ENCODE results near the gene FBN2. TPM values are rescaled to one million over a fixed set of nuclear protein-coding genes. Genes with fewer than 3 reads are reported as not detected.

Gene FBN2
- total and polyA plus RNA-seq, 2 donors (not counting 1 experiment from before 2014, with no cell fraction given), result 43.1 to 80.1 TPM

DNA sequence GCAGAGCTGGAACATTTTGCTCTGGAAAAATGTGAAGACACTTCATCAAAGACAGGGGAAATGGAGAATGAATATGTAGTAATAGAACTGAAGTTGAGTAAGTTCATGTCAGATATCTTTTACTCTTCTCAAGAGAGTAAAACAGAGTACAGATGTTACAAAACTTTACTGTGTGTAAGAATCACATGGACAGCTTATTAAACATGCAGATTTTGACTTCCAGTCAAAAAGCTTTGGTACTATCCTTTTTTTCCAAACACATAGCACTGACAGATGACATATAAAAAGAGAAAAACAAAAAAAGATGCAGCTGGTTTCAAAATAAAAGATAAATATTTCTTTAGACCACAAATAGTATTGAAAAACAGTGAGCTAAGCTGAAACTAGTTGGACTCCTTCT, 115.4 kb downstream of the FBN2 start:
- no peak overlapping the region for H3K4me2 ChIP-seq (ENCODE audit: extremely low read depth, insufficient read depth, low read length)
- H3K4me3 ChIP-seq (replicated peaks in 1 of 4; ENCODE audit: control extremely low read depth in 1 of 4, insufficient read depth in 1 of 4, low read depth in 3 of 4, low read length in 4 of 4), result no peak overlapping the region
- no peaks in the 10 kb centered on the region for H3K9me3 ChIP-seq (ENCODE audit: control insufficient read depth, insufficient read depth, low read depth, low read length)
- no peak overlapping the region for H3K27ac ChIP-seq (ENCODE audit: insufficient read depth, low read length)
- no peak overlapping the region for H3K9ac ChIP-seq (ENCODE audit: insufficient read depth, low read length)
- H4K20me1 ChIP-seq (ENCODE audit: control insufficient read depth, extremely low read depth, insufficient read depth, low read length), result no peaks in the 10 kb centered on the region
- H2AFZ ChIP-seq (ENCODE audit: low read length), result no peak overlapping the region
- H3K36me3 ChIP-seq (ENCODE audit: control insufficient read depth, insufficient read depth, low read length), result no peaks in the 10 kb centered on the region
- no peaks in the 10 kb centered on the region for H3K27me3 ChIP-seq (ENCODE audit: control insufficient read depth, insufficient read depth, low read length)
- DNase-seq (ENCODE audit: low read depth in 2 of 2), result no peak
- no peaks in the 10 kb centered on the region for H3K79me2 ChIP-seq (ENCODE audit: control insufficient read depth, insufficient read depth, low read length)
- TF ChIP-seq, protein P1, sequence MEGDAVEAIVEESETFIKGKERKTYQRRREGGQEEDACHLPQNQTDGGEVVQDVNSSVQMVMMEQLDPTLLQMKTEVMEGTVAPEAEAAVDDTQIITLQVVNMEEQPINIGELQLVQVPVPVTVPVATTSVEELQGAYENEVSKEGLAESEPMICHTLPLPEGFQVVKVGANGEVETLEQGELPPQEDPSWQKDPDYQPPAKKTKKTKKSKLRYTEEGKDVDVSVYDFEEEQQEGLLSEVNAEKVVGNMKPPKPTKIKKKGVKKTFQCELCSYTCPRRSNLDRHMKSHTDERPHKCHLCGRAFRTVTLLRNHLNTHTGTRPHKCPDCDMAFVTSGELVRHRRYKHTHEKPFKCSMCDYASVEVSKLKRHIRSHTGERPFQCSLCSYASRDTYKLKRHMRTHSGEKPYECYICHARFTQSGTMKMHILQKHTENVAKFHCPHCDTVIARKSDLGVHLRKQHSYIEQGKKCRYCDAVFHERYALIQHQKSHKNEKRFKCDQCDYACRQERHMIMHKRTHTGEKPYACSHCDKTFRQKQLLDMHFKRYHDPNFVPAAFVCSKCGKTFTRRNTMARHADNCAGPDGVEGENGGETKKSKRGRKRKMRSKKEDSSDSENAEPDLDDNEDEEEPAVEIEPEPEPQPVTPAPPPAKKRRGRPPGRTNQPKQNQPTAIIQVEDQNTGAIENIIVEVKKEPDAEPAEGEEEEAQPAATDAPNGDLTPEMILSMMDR (conservative IDR thresholded peaks at IDR 0.05 in 1 of 2, IDR thresholded peaks at IDR 0.05 in 1 of 2; ENCODE audit: low read depth in 1 of 2, low read length in 2 of 2), result no peak
- no peak for TF ChIP-seq EZH2 (IDR thresholded peaks at IDR 0.05; ENCODE audit: low read length, missing control alignments)
- H3K4me1 ChIP-seq (ENCODE audit: control insufficient read depth, extremely low read depth, insufficient read depth, low read length), result no peaks in the 10 kb centered on the region

DNA sequence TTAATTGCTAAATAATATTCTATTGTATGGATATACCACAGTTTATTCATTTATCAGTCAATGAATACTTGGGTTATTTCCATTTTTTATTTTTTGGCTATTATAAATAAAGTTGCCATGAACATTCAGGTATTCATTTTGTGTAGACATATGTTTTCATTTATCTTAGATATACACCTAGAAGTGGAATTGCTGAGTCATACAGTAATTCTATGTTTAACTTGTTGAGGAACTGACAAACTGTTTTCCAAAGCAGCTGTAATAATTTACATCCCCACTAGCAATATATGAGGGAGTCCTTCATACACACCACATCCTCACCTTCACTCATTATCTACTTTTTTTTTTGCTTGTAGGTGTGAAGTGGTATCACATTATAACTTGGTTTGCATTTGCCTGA, 123.6 kb downstream of the FBN2 start:
- H3K9me3 ChIP-seq (ENCODE audit: control insufficient read depth, insufficient read depth, low read depth, low read length), result no peaks in the 10 kb centered on the region
- DNase-seq (ENCODE audit: low read depth in 2 of 2), result no peak
- no peak overlapping the region for H3K27ac ChIP-seq (ENCODE audit: insufficient read depth, low read length)

GRCh38 chr5:128413356-128413755, 124.7 kb downstream of the FBN2 start:
- H3K27ac ChIP-seq (ENCODE audit: insufficient read depth, low read length), result no peak overlapping the region
- TF ChIP-seq, protein P1 (conservative IDR thresholded peaks at IDR 0.05 in 1 of 2, IDR thresholded peaks at IDR 0.05 in 1 of 2; ENCODE audit: low read depth in 1 of 2, low read length in 2 of 2), result no peak
- TF ChIP-seq EZH2 (IDR thresholded peaks at IDR 0.05; ENCODE audit: low read length, missing control alignments), result no peak
- no peak overlapping the region for H3K4me3 ChIP-seq (replicated peaks in 1 of 4; ENCODE audit: control extremely low read depth in 1 of 4, insufficient read depth in 1 of 4, low read depth in 3 of 4, low read length in 4 of 4)
- H4K20me1 ChIP-seq (ENCODE audit: control insufficient read depth, extremely low read depth, insufficient read depth, low read length), result no peaks in the 10 kb centered on the region
- H3K27me3 ChIP-seq (ENCODE audit: control insufficient read depth, insufficient read depth, low read length), result no peaks in the 10 kb centered on the region
- no peak overlapping the region for H3K4me2 ChIP-seq (ENCODE audit: extremely low read depth, insufficient read depth, low read length)
- no peak overlapping the region for H2AFZ ChIP-seq (ENCODE audit: low read length)
- H3K36me3 ChIP-seq (ENCODE audit: control insufficient read depth, insufficient read depth, low read length), result no peaks in the 10 kb centered on the region
- peak; percentile 35 to 75 for DNase-seq (ENCODE audit: low read depth in 2 of 2)
- peaks cover 2% of the 10 kb centered on the region for H3K4me1 ChIP-seq (ENCODE audit: control insufficient read depth, extremely low read depth, insufficient read depth, low read length)
- H3K9me3 ChIP-seq (ENCODE audit: control insufficient read depth, insufficient read depth, low read depth, low read length), result no peaks in the 10 kb centered on the region
- H3K79me2 ChIP-seq (ENCODE audit: control insufficient read depth, insufficient read depth, low read length), result no peaks in the 10 kb centered on the region
- no peak overlapping the region for H3K9ac ChIP-seq (ENCODE audit: insufficient read depth, low read length)

More for the DNA sequence above, 123.6 kb downstream of the FBN2 start:
- H3K36me3 ChIP-seq (ENCODE audit: control insufficient read depth, insufficient read depth, low read length), result no peaks in the 10 kb centered on the region
- H3K27me3 ChIP-seq (ENCODE audit: control insufficient read depth, insufficient read depth, low read length), result no peaks in the 10 kb centered on the region
- no peak overlapping the region for H2AFZ ChIP-seq (ENCODE audit: low read length)
- H3K4me2 ChIP-seq (ENCODE audit: extremely low read depth, insufficient read depth, low read length), result no peak overlapping the region
- H3K79me2 ChIP-seq (ENCODE audit: control insufficient read depth, insufficient read depth, low read length), result no peaks in the 10 kb centered on the region
- no peak for TF ChIP-seq EZH2 (IDR thresholded peaks at IDR 0.05; ENCODE audit: low read length, missing control alignments)
- TF ChIP-seq, protein P1 (conservative IDR thresholded peaks at IDR 0.05 in 1 of 2, IDR thresholded peaks at IDR 0.05 in 1 of 2; ENCODE audit: low read depth in 1 of 2, low read length in 2 of 2), result no peak
- no peaks in the 10 kb centered on the region for H3K4me1 ChIP-seq (ENCODE audit: control insufficient read depth, extremely low read depth, insufficient read depth, low read length)
- H3K9ac ChIP-seq (ENCODE audit: insufficient read depth, low read length), result no peak overlapping the region
- H4K20me1 ChIP-seq (ENCODE audit: control insufficient read depth, extremely low read depth, insufficient read depth, low read length), result no peaks in the 10 kb centered on the region
- H3K4me3 ChIP-seq (replicated peaks in 1 of 4; ENCODE audit: control extremely low read depth in 1 of 4, insufficient read depth in 1 of 4, low read depth in 3 of 4, low read length in 4 of 4), result no peak overlapping the region

Measured in fibroblast of lung (primary cell).